ENCODE measurements around the gene KDM8. TPM values are rescaled to one million over a fixed set of nuclear protein-coding genes. Genes with fewer than 3 reads are reported as not detected.
"Not testable (repeated sequence)": the region's sequence is repeated elsewhere in the genome, so short reads cannot be mapped to it uniquely, and the experiment has no call there.

The KDM8 gene
- total and polyA plus RNA-seq, 5 donors, result 3.1 to 6.1 (median 5.0) TPM

DNA sequence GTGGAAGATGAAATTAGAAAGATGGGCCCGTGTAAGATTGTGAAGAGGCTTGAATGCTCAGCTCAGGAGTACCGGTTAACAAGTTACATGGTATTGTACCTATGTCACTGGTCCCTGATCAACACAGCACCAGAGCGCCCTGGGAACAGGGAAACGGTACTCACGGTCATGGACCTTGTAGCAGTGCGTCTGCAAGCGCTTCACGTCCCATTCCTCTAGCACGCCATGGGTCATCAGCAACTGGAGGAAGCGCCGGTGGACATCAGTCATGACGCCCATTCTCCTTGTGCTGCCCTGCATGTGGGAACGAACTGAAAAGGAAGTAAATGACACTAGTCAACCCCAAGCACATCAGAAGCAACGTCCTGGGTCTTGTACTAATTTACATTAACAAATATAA is 53.9 kb downstream of the KDM8 start:
- Histone ChIP-seq H3K9me3 (ENCODE audit: control insufficient read depth, low read length) (no peaks in the 10 kb centered on the region), H3K27ac (ENCODE audit: low read length) (no peak overlapping the region), H3K27me3 (ENCODE audit: control insufficient read depth, insufficient read depth) (no peaks in the 10 kb centered on the region), H3K4me1 (ENCODE audit: control insufficient read depth, insufficient read depth, low read length) (peaks cover 4% of the 10 kb centered on the region), H3K4me3 (ENCODE audit: low read length) (no peak overlapping the region)
- 94% methylated on average over 14 of the region's 14 CpGs for WGBS
- intact Hi-C loops (cut with DNase I), result loop anchor here in 1 of 4 donors (10.0 kb wide), 1 partner anchor 58 kb away; the partner anchor contains the start of gene IL4R
- ATAC-seq (no peak), DNase-seq (no peak)

GRCh38 chr16:27258241-27258734 is 55.0 kb downstream of the KDM8 start:
- WGBS, result 61% methylated on average over 3 of the region's 3 CpGs
- no peak overlapping the region for H3K4me3 ChIP-seq (ENCODE audit: low read length)
- ATAC-seq, result peak in 1 of 2 donors; percentile 64
- peaks cover 4% of the 10 kb centered on the region for H3K4me1 ChIP-seq (ENCODE audit: control insufficient read depth, insufficient read depth, low read length)
- no peak for DNase-seq
- intact Hi-C loops (cut with DNase I), result loop anchor here in 1 of 4 donors (10.0 kb wide), 1 partner anchor 57 kb away; the partner anchor contains the start of gene IL4R
- no peaks in the 10 kb centered on the region for H3K27me3 ChIP-seq (ENCODE audit: control insufficient read depth, insufficient read depth)
- H3K9me3 ChIP-seq (ENCODE audit: control insufficient read depth, low read length), result no peaks in the 10 kb centered on the region
- H3K27ac ChIP-seq (ENCODE audit: low read length), result no peak overlapping the region

DNA sequence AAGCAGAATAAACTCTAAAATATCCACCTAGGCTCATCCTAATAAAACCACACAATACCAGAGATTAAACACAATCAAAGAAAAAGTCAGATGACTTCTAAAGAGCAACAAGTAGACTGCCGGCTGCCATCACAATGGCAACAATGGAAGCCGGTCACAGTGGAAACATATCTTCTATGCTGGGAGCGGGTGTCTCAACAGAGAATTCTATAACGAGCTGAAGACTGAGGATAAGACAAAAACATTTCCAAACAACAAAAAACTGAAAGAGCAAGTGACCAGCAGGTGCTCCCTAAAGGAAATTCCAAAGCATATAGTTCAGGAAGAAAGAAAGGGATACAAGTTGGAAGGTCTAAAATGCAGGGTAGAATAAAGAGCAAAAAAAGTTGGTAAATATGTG is 56.4 kb downstream of the KDM8 start:
- no peaks in the 10 kb centered on the region for H3K9me3 ChIP-seq (ENCODE audit: control insufficient read depth, low read length)
- no peaks in the 10 kb centered on the region for H3K27me3 ChIP-seq (ENCODE audit: control insufficient read depth, insufficient read depth)
- 87% methylated on average over 4 of the region's 4 CpGs for WGBS
- H3K27ac ChIP-seq (ENCODE audit: low read length), result no peak overlapping the region
- intact Hi-C loops (cut with DNase I), result loop anchor here in 1 of 4 donors (10.0 kb wide), 1 partner anchor 55 kb away; the partner anchor contains the start of gene IL4R
- ATAC-seq (no peak), DNase-seq (no peak)
- H3K4me1 ChIP-seq (ENCODE audit: control insufficient read depth, insufficient read depth, low read length), result peaks cover 4% of the 10 kb centered on the region
- no peak overlapping the region for H3K4me3 ChIP-seq (ENCODE audit: low read length)

GRCh38 chr16:27262904-27263423 is 59.6 kb downstream of the KDM8 start:
- H3K27ac ChIP-seq (ENCODE audit: low read length); H3K4me3 ChIP-seq (ENCODE audit: low read length); ATAC-seq; H3K9me3 ChIP-seq (ENCODE audit: control insufficient read depth, low read length); H3K4me1 ChIP-seq (ENCODE audit: control insufficient read depth, insufficient read depth, low read length); H3K27me3 ChIP-seq (ENCODE audit: control insufficient read depth, insufficient read depth); DNase-seq; intact Hi-C loops (cut with DNase I): not testable (repeated sequence)
- 90% methylated on average over 2 of the region's 2 CpGs for WGBS

GRCh38 chr16:27264151-27264550 is 60.8 kb downstream of the KDM8 start:
- WGBS, result 79% methylated on average over 6 of the region's 6 CpGs
- Histone ChIP-seq H3K27me3 (ENCODE audit: control insufficient read depth, insufficient read depth) (no peaks in the 10 kb centered on the region), H3K27ac (ENCODE audit: low read length) (no peak overlapping the region), H3K4me1 (ENCODE audit: control insufficient read depth, insufficient read depth, low read length) (peaks cover 4% of the 10 kb centered on the region), H3K9me3 (ENCODE audit: control insufficient read depth, low read length) (no peaks in the 10 kb centered on the region), H3K4me3 (ENCODE audit: low read length) (no peak overlapping the region)
- intact Hi-C loops (cut with DNase I), result no loop called here
- DNase-seq (no peak), ATAC-seq (no peak)

GRCh38 chr16:27265982-27266381 is 62.7 kb downstream of the KDM8 start:
- no peaks in the 10 kb centered on the region for H3K27me3 ChIP-seq (ENCODE audit: control insufficient read depth, insufficient read depth)
- DNase-seq (no peak), ATAC-seq (no peak)
- H3K27ac ChIP-seq (ENCODE audit: low read length), result no peak overlapping the region
- 98% methylated on average over 1 of the region's 1 CpG for WGBS
- peaks cover 6% of the 10 kb centered on the region for H3K4me1 ChIP-seq (ENCODE audit: control insufficient read depth, insufficient read depth, low read length)
- H3K9me3 ChIP-seq (ENCODE audit: control insufficient read depth, low read length), result no peaks in the 10 kb centered on the region
- intact Hi-C loops (cut with DNase I), result loop anchor here in 1 of 4 donors (5.0 kb wide), 1 partner anchor 34 kb away; no protein-coding TSS in a partner anchor
- no peak overlapping the region for H3K4me3 ChIP-seq (ENCODE audit: low read length)

GRCh38 chr16:27267037-27267677 is 63.8 kb downstream of the KDM8 start:
- DNase-seq, result no peak
- Histone ChIP-seq H3K4me1 (ENCODE audit: control insufficient read depth, insufficient read depth, low read length) (peaks cover 6% of the 10 kb centered on the region), H3K27ac (ENCODE audit: low read length) (no peak overlapping the region), H3K9me3 (ENCODE audit: control insufficient read depth, low read length) (no peaks in the 10 kb centered on the region), H3K4me3 (ENCODE audit: low read length) (no peak overlapping the region), H3K27me3 (ENCODE audit: control insufficient read depth, insufficient read depth) (no peaks in the 10 kb centered on the region)
- ATAC-seq, result no peak
- 86% methylated on average over 8 of the region's 8 CpGs for WGBS
- intact Hi-C loops (cut with DNase I), result loop anchor here in 1 of 4 donors (5.0 kb wide), 1 partner anchor 35 kb away; no protein-coding TSS in a partner anchor

- intact Hi-C loops (cut with DNase I), result loop anchor here in 1 of 4 donors (5.0 kb wide), 1 partner anchor 36 kb away; no protein-coding TSS in a partner anchor
- Histone ChIP-seq H3K4me1 (ENCODE audit: control insufficient read depth, insufficient read depth, low read length) (peaks cover 6% of the 10 kb centered on the region), H3K27me3 (ENCODE audit: control insufficient read depth, insufficient read depth) (no peaks in the 10 kb centered on the region), H3K4me3 (ENCODE audit: low read length) (peak within 1 kb of the TSS; percentile 64), H3K27ac (ENCODE audit: low read length) (peak within 1 kb of the TSS; percentile 80), H3K9me3 (ENCODE audit: control insufficient read depth, low read length) (no peaks in the 10 kb centered on the region)
- DNase-seq (peak; percentile 99), ATAC-seq (peak; percentile 99)
- WGBS, result 9% methylated on average over 58 of the region's 58 CpGs
Observed at GRCh38 chr16:27268376-27269299, 65.3 kb downstream of the KDM8 start, which contains the start of gene NSMCE1. TSS of gene NSMCE1 (minus strand) at chr16:27268772. CDS start at chr16:27257570, 11,202 bp downstream.

DNA sequence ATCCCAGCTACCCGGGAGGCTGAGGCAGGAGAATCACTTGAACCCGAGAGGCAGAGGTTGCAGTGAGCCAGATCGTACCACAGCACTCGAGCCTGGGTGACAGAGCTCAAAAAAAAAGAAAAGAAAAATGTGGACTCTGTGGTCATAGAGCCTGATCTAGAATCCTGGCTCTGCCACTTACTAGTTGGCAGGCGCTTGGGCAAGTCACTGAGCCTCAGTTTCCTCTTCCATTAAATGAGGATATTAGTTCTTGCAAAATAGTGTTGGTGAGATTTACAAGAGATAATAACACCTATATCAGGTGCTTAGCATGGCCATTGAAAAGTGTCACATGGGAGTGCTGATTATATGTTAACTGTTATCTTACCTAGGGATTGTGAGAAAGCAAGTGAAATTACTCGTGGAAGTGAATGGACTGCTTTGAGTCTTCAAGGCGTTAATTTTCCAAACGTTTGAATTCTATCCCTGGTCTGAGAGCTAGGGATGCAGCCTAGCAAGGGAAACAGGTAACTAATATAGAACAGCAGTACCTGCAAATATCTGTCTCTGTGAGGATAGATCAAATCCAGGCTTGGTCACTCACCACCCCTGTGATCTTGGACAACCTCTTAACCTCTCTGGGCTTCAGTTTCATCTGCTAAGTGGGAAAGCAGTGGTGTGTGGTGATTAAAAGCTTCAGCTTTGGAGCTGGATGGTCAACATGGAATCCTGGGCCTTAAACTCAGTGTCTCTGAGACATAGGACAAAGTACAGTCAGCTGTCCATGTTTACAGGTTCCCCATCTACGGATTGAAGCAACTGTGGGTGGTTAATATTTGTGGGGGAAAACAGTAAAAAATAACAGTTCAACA is 66.2 kb downstream of the KDM8 start:
- Histone ChIP-seq H3K9me3 (ENCODE audit: control insufficient read depth, low read length) (no peaks in the 10 kb centered on the region), H3K4me3 (ENCODE audit: low read length) (no peak overlapping the region), H3K27me3 (ENCODE audit: control insufficient read depth, insufficient read depth) (no peaks in the 10 kb centered on the region), H3K27ac (ENCODE audit: low read length) (no peak overlapping the region), H3K4me1 (ENCODE audit: control insufficient read depth, insufficient read depth, low read length) (peaks cover 6% of the 10 kb centered on the region)
- 87% methylated on average over 9 of the region's 9 CpGs for WGBS
- intact Hi-C loops (cut with DNase I), result loop anchor here in 1 of 4 donors (5.0 kb wide), 1 partner anchor 37 kb away; no protein-coding TSS in a partner anchor
- ATAC-seq (no peak), DNase-seq (no peak)

DNA sequence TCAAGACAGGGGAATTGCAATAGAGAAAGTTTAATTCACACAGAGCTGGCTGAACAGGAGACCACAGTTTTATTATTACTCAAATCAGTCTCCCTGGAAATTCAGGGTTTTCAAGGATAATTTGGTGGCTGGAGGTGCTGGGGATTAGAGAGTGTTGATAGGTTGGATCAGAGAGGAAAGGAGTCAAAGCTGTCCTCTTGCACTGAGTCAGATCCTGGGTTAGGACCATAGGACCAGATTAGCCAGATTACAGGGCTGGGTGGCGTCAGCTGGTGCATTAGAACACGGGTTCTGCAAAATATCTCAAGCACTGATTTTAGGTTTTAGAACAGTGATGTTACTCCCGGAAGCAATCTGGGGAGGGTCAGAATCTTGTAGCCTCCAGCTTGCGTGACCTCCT is 67.0 kb downstream of the KDM8 start:
- peaks cover 6% of the 10 kb centered on the region for H3K4me1 ChIP-seq (ENCODE audit: control insufficient read depth, insufficient read depth, low read length)
- intact Hi-C loops (cut with DNase I), result no loop called here
- H3K27ac ChIP-seq (ENCODE audit: low read length), result no peak overlapping the region
- H3K27me3 ChIP-seq (ENCODE audit: control insufficient read depth, insufficient read depth), result no peaks in the 10 kb centered on the region
- no peak for ATAC-seq
- no peak overlapping the region for H3K4me3 ChIP-seq (ENCODE audit: low read length)
- no peaks in the 10 kb centered on the region for H3K9me3 ChIP-seq (ENCODE audit: control insufficient read depth, low read length)
- no peak for DNase-seq
- WGBS, result 91% methylated on average over 4 of the region's 4 CpGs
